ENCODE results near the gene PDE11A.

DNA sequence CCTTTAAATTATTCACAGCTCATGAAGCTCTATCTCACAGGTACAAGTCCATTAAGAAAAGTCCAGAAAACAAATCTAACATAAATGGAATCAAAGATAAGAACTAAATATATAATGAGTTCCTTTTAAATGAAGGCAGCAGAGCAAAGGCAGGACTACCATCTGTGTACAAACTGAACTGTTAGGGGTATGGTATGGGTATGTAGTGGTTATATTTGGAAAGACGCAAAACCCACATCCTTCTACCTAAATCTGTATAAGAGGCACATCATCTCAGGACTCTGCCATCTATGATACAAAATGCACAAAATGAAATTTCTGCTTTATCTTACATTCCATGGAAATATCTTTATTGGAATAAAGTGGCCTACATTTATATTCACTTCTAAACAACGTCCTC is 59.9 kb downstream of the PDE11A start:
- TF ChIP-seq, protein P1, sequence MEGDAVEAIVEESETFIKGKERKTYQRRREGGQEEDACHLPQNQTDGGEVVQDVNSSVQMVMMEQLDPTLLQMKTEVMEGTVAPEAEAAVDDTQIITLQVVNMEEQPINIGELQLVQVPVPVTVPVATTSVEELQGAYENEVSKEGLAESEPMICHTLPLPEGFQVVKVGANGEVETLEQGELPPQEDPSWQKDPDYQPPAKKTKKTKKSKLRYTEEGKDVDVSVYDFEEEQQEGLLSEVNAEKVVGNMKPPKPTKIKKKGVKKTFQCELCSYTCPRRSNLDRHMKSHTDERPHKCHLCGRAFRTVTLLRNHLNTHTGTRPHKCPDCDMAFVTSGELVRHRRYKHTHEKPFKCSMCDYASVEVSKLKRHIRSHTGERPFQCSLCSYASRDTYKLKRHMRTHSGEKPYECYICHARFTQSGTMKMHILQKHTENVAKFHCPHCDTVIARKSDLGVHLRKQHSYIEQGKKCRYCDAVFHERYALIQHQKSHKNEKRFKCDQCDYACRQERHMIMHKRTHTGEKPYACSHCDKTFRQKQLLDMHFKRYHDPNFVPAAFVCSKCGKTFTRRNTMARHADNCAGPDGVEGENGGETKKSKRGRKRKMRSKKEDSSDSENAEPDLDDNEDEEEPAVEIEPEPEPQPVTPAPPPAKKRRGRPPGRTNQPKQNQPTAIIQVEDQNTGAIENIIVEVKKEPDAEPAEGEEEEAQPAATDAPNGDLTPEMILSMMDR (IDR thresholded peaks at IDR 0.05) = no peak
- TF ChIP-seq ZFX (IDR thresholded peaks at IDR 0.05; ENCODE audit: borderline replicate concordance) = no peak
